ENCODE measurements around the gene AHCY. TPM values are rescaled to one million over a fixed set of nuclear protein-coding genes. Genes with fewer than 3 reads are reported as not detected.
"Not testable (repeated sequence)": the region's sequence is repeated elsewhere in the genome, so short reads cannot be mapped to it uniquely, and the experiment has no call there.

AHCY gene
- total and polyA plus RNA-seq, 4 experiments from 2014 or later: 21.2 to 30.6 (median 23.6) TPM

- ChIA-PET POLR2A (ENCODE audit: partially characterized antibody) (no interaction called here), CTCF (ENCODE audit: partially characterized antibody) (no interaction called here)
- H3K36me3 ChIP-seq (ENCODE audit: insufficient read depth, low read length): no peaks in the 10 kb centered on the region
- Mint-ChIP-seq H3K36me3 (peaks cover 6 to 7% of the 10 kb centered on the region in 2 donors), H3K27ac (no peak overlapping the region), H3K9me3 (peaks cover 6 to 19% (median 14%) of the 10 kb centered on the region in 8 donors), H3K27me3 (peaks cover 9 to 15% of the 10 kb centered on the region in 2 donors), H3K4me1 (peaks cover 4 to 13% (median 10%) of the 10 kb centered on the region in 4 donors), H3K4me3 (no peak overlapping the region)
- no peak for DNase-seq
- H3K4me1 ChIP-seq (ENCODE audit: insufficient read depth, low read length): peaks cover 10% of the 10 kb centered on the region
- no peak overlapping the region for H3K4me3 ChIP-seq (ENCODE audit: low read length in 2 of 2)
- intact Hi-C loops (cut with micrococcal nuclease): no loop called here
- peaks cover 4% of the 10 kb centered on the region for H3K27me3 ChIP-seq (ENCODE audit: insufficient read depth, low read length)
- H3K27ac ChIP-seq (ENCODE audit: low read depth, low read length): no peak overlapping the region
- peaks cover 0 to 4% of the 10 kb centered on the region in 2 donors for H3K9me3 ChIP-seq (ENCODE audit: control insufficient read depth in 1 of 2, low read length in 2 of 2)
Observed at GRCh38 chr20:34242879-34243278, 60.3 kb downstream of the AHCY start.

- H3K27ac Mint-ChIP-seq; POLR2A ChIA-PET (ENCODE audit: partially characterized antibody); H3K36me3 ChIP-seq (ENCODE audit: insufficient read depth, low read length); H3K27me3 ChIP-seq (ENCODE audit: insufficient read depth, low read length); H3K4me1 ChIP-seq (ENCODE audit: insufficient read depth, low read length); H3K27ac ChIP-seq (ENCODE audit: low read depth, low read length); CTCF ChIA-PET (ENCODE audit: partially characterized antibody); intact Hi-C loops (cut with micrococcal nuclease); H3K9me3 ChIP-seq (ENCODE audit: control insufficient read depth in 1 of 2, low read length in 2 of 2); H3K4me3 ChIP-seq (ENCODE audit: low read length in 2 of 2); DNase-seq; H3K4me3 Mint-ChIP-seq: not testable (repeated sequence)
- H3K36me3 Mint-ChIP-seq: peaks cover 6 to 12% of the 10 kb centered on the region in 2 donors
- H3K9me3 Mint-ChIP-seq: peaks cover 9 to 27% (median 21%) of the 10 kb centered on the region in 8 donors
- H3K27me3 Mint-ChIP-seq: peaks cover 9 to 15% of the 10 kb centered on the region in 2 donors
- H3K4me1 Mint-ChIP-seq: peaks cover 4 to 13% (median 10%) of the 10 kb centered on the region in 4 donors
Observed at GRCh38 chr20:34242015-34242414, 61.1 kb downstream of the AHCY start.

- no peaks in the 10 kb centered on the region for H3K36me3 ChIP-seq (ENCODE audit: insufficient read depth, low read length)
- intact Hi-C loops (cut with micrococcal nuclease): no loop called here
- Mint-ChIP-seq H3K9me3 (peaks cover 9 to 31% (median 24%) of the 10 kb centered on the region in 8 donors), H3K4me1 (peaks cover 4 to 13% (median 10%) of the 10 kb centered on the region in 4 donors), H3K27ac (peak within 1 kb of the TSS in 5 of 7 donors; percentile 9 to 70 (median 20)), H3K36me3 (peaks cover 6 to 12% of the 10 kb centered on the region in 2 donors), H3K27me3 (peaks cover 9 to 15% of the 10 kb centered on the region in 2 donors), H3K4me3 (peak within 1 kb of the TSS in 3 of 8 donors; percentile 6 to 61 (median 46))
- CTCF ChIA-PET (ENCODE audit: partially characterized antibody): interaction anchor here (0.5 to 1.4 kb wide), 2 partner anchors 9 to 34 kb away, joined by 3 read pairs; no protein-coding TSS in a partner anchor
- no peak within 1 kb of the TSS for H3K27ac ChIP-seq (ENCODE audit: low read depth, low read length)
- no peak within 1 kb of the TSS for H3K4me3 ChIP-seq (ENCODE audit: low read length in 2 of 2)
- H3K27me3 ChIP-seq (ENCODE audit: insufficient read depth, low read length): peaks cover 4% of the 10 kb centered on the region
- H3K4me1 ChIP-seq (ENCODE audit: insufficient read depth, low read length): peaks cover 10% of the 10 kb centered on the region
- POLR2A ChIA-PET (ENCODE audit: partially characterized antibody): no interaction called here
- DNase-seq: peak in 3 of 5 donors; percentile 0 to 19 (median 10)
- H3K9me3 ChIP-seq (ENCODE audit: control insufficient read depth in 1 of 2, low read length in 2 of 2): peaks cover 0 to 9% of the 10 kb centered on the region in 2 donors
Observed at GRCh38 chr20:34240693-34241615, 62.2 kb downstream of the AHCY start, which contains the start of gene ASIP. ASIP (plus strand) TSS chr20:34241423; CDS start chr20:34260375, 18,952 bp downstream.

- Mint-ChIP-seq H3K4me3 (peak overlapping the region in 1 of 8 donors; percentile 22), H3K36me3 (peaks cover 6 to 12% of the 10 kb centered on the region in 2 donors), H3K27ac (peak overlapping the region in 1 of 7 donors; percentile 33), H3K27me3 (peaks cover 10 to 15% of the 10 kb centered on the region in 2 donors), H3K4me1 (peaks cover 4 to 13% (median 10%) of the 10 kb centered on the region in 4 donors), H3K9me3 (peaks cover 9 to 32% (median 25%) of the 10 kb centered on the region in 8 donors)
- no peak for DNase-seq
- CTCF ChIA-PET (ENCODE audit: partially characterized antibody): interaction anchor here (0.5 to 1.4 kb wide), 2 partner anchors 9 to 35 kb away, joined by 3 read pairs; no protein-coding TSS in a partner anchor
- intact Hi-C loops (cut with micrococcal nuclease): no loop called here
- H3K36me3 ChIP-seq (ENCODE audit: insufficient read depth, low read length): no peaks in the 10 kb centered on the region
- POLR2A ChIA-PET (ENCODE audit: partially characterized antibody): no interaction called here
- peaks cover 4% of the 10 kb centered on the region for H3K27me3 ChIP-seq (ENCODE audit: insufficient read depth, low read length)
- no peak overlapping the region for H3K27ac ChIP-seq (ENCODE audit: low read depth, low read length)
- peaks cover 10% of the 10 kb centered on the region for H3K4me1 ChIP-seq (ENCODE audit: insufficient read depth, low read length)
- H3K9me3 ChIP-seq (ENCODE audit: control insufficient read depth in 1 of 2, low read length in 2 of 2): peaks cover 0 to 9% of the 10 kb centered on the region in 2 donors
- no peak overlapping the region for H3K4me3 ChIP-seq (ENCODE audit: low read length in 2 of 2)
Observed at GRCh38 chr20:34240121-34240520, 63.0 kb downstream of the AHCY start.

GRCh38 chr20:34237942-34238341, 65.2 kb downstream of the AHCY start:
- ChIA-PET POLR2A (ENCODE audit: partially characterized antibody) (no interaction called here), CTCF (ENCODE audit: partially characterized antibody) (no interaction called here)
- H3K27ac ChIP-seq (ENCODE audit: low read depth, low read length): no peak overlapping the region
- intact Hi-C loops (cut with micrococcal nuclease): no loop called here
- H3K27me3 Mint-ChIP-seq: peaks cover 12 to 16% of the 10 kb centered on the region in 2 donors
- H3K4me3 ChIP-seq (ENCODE audit: low read length in 2 of 2): no peak overlapping the region
- no peak for DNase-seq
- no peak overlapping the region for H3K27ac Mint-ChIP-seq
- H3K4me1 Mint-ChIP-seq: peaks cover 4 to 13% (median 10%) of the 10 kb centered on the region in 4 donors
- H3K36me3 ChIP-seq (ENCODE audit: insufficient read depth, low read length): no peaks in the 10 kb centered on the region
- peaks cover 10% of the 10 kb centered on the region for H3K4me1 ChIP-seq (ENCODE audit: insufficient read depth, low read length)
- H3K9me3 ChIP-seq (ENCODE audit: control insufficient read depth in 1 of 2, low read length in 2 of 2): peaks cover 0 to 9% of the 10 kb centered on the region in 2 donors
- peaks cover 9 to 33% (median 26%) of the 10 kb centered on the region in 8 donors for H3K9me3 Mint-ChIP-seq
- no peak overlapping the region for H3K4me3 Mint-ChIP-seq
- peaks cover 6 to 12% of the 10 kb centered on the region in 2 donors for H3K36me3 Mint-ChIP-seq
- H3K27me3 ChIP-seq (ENCODE audit: insufficient read depth, low read length): peaks cover 4% of the 10 kb centered on the region

- CTCF ChIA-PET (ENCODE audit: partially characterized antibody): no interaction called here
- H3K4me3 ChIP-seq (ENCODE audit: low read length in 2 of 2): no peak overlapping the region
- DNase-seq: no peak
- POLR2A ChIA-PET (ENCODE audit: partially characterized antibody): no interaction called here
- peaks cover 9 to 33% (median 26%) of the 10 kb centered on the region in 8 donors for H3K9me3 Mint-ChIP-seq
- H3K27me3 Mint-ChIP-seq: peaks cover 13 to 20% of the 10 kb centered on the region in 2 donors
- peaks cover 0 to 9% of the 10 kb centered on the region in 2 donors for H3K9me3 ChIP-seq (ENCODE audit: control insufficient read depth in 1 of 2, low read length in 2 of 2)
- H3K27ac ChIP-seq (ENCODE audit: low read depth, low read length): no peak overlapping the region
- H3K36me3 Mint-ChIP-seq: peaks cover 6 to 12% of the 10 kb centered on the region in 2 donors
- no peaks in the 10 kb centered on the region for H3K36me3 ChIP-seq (ENCODE audit: insufficient read depth, low read length)
- H3K27me3 ChIP-seq (ENCODE audit: insufficient read depth, low read length): peaks cover 4% of the 10 kb centered on the region
- no peak overlapping the region for H3K4me3 Mint-ChIP-seq
- intact Hi-C loops (cut with micrococcal nuclease): no loop called here
- H3K4me1 ChIP-seq (ENCODE audit: insufficient read depth, low read length): peaks cover 7% of the 10 kb centered on the region
- H3K27ac Mint-ChIP-seq: peak overlapping the region in 1 of 7 donors; percentile 63
- H3K4me1 Mint-ChIP-seq: peaks cover 0 to 6% (median 4%) of the 10 kb centered on the region in 4 donors
Observed at GRCh38 chr20:34235875-34236274, 67.3 kb downstream of the AHCY start.

GRCh38 chr20:34233687-34234086, 69.5 kb downstream of the AHCY start:
- H3K27ac ChIP-seq (ENCODE audit: low read depth, low read length): no peak overlapping the region
- H3K36me3 ChIP-seq (ENCODE audit: insufficient read depth, low read length): no peaks in the 10 kb centered on the region
- no peak for DNase-seq
- H3K9me3 ChIP-seq (ENCODE audit: control insufficient read depth in 1 of 2, low read length in 2 of 2): peaks cover 0 to 9% of the 10 kb centered on the region in 2 donors
- peaks cover 9 to 23% (median 16%) of the 10 kb centered on the region in 8 donors for H3K9me3 Mint-ChIP-seq
- ChIA-PET POLR2A (ENCODE audit: partially characterized antibody) (no interaction called here), CTCF (ENCODE audit: partially characterized antibody) (no interaction called here)
- no peak overlapping the region for H3K4me3 ChIP-seq (ENCODE audit: low read length in 2 of 2)
- H3K27me3 Mint-ChIP-seq: peaks cover 6 to 8% of the 10 kb centered on the region in 2 donors
- H3K4me1 ChIP-seq (ENCODE audit: insufficient read depth, low read length): no peaks in the 10 kb centered on the region
- intact Hi-C loops (cut with micrococcal nuclease): no loop called here
- H3K27ac Mint-ChIP-seq: no peak overlapping the region
- H3K27me3 ChIP-seq (ENCODE audit: insufficient read depth, low read length): no peaks in the 10 kb centered on the region
- peaks cover 6 to 12% of the 10 kb centered on the region in 2 donors for H3K36me3 Mint-ChIP-seq
- no peak overlapping the region for H3K4me3 Mint-ChIP-seq
- no peaks in the 10 kb centered on the region for H3K4me1 Mint-ChIP-seq

All from CD4-positive, alpha-beta memory T cell (primary cell).